CD4-positive, alpha-beta T cell treated with Interleukin-6 at 100 ng/mL for 8 hours (primary cell): ENCODE measurements around the gene TPD52L1.
"Not testable (repeated sequence)": the region's sequence is repeated elsewhere in the genome, so short reads cannot be mapped to it uniquely, and the experiment has no call there.

Experiments used
- DNase-seq: peaks from one replicate; pipeline ENCODE4 v3.0.0-alpha.2; 2020; ENCODE audit warnings: mixed read lengths, low spot score

The TPD52L1 gene

DNA sequence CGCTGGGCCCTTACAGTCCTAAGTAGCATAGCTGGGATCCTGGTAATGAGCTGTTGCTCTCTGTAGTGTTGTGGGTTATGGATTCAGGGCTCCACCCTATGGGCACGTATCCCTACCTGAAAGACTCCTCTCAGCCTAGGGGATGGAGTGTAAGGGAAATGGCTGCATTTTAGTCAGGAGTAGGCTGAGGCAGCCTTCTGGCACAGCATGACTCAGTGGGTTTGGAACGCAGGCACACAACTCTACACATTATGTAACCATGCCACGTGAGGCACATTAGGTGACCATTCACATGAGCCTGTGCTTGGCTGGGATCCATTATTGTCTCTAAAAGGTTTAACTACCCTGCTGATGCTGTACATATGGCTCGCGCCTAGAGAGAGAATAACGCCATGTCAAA, 120.4 kb downstream of the TPD52L1 start:
- no peak for DNase-seq

DNA sequence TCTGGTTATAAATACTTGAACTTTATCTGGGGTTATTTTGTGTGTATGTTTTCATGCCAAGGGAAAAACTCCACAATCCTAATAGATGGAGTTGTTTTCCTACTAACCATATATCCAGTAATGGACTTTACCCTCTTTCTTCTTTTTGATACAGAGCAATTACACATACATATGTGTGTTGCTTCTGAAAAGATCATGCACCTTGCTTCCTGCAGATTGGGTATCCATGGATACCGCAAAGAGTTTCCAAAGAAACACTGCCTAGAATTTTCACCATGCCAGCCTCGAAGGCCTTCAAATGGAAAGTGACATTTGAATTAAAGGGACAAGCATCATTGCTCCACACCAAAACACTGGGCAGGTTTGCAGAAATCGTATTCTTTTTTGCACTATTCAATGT, 121.4 kb downstream of the TPD52L1 start:
- DNase-seq: no peak

DNA sequence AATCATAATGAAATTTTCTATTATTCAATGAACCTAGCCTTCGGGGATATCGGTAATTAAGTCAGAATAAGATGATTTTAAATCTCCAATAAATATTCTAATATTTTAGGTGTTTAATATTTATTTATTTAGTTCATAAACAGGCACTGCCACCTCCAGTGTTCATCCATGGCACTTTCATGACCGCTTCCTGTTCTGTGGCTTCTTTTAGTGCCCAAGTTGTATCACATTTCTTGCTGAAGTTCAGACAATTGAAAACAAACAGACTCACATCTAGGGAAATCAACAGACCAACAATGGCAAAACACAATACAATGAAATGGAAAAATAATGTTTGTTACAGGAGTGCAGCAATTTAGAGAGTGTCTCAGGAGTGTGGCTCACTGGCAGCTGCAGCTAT, 122.2 kb downstream of the TPD52L1 start:
- no peak for DNase-seq

DNA sequence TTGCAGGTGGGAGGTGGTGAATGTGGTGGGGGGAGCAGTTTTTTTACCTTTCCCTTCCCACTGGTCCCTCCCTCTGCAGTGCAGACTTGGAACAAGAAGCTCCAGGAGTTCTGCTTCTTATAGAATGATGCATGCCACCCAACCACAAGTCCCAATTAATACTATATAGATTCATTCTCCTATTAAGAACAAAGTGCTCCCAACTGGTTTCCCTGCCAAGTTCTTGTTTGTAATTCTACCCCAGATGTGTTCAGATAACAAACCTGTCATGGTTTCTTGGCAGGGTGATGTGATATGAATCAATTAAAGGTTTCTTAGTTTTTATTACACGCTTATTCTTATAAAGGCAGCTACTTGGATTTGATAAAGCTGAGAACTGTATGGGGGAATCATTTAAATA, 124.3 kb downstream of the TPD52L1 start:
- DNase-seq: no peak

DNA sequence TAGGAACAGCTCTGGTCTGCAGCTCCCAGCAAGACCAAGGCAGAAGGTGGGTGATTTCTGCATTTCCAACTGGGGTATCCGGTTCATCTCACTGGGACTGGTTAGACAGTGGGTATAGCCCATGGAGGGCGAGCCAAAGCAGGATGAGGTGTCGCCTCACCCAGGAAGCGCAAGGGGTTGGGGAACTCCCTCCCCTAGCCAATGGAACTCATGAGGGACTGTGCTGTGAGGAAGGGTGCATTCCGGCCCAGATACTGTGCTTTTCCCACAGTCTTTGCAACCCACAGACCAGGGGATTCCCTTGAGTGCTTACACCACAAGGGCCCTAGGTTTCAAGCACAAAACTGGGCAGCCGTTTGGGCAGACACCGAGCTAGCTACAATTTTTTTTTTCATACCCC, 126.4 kb downstream of the TPD52L1 start:
- no peak for DNase-seq

DNA sequence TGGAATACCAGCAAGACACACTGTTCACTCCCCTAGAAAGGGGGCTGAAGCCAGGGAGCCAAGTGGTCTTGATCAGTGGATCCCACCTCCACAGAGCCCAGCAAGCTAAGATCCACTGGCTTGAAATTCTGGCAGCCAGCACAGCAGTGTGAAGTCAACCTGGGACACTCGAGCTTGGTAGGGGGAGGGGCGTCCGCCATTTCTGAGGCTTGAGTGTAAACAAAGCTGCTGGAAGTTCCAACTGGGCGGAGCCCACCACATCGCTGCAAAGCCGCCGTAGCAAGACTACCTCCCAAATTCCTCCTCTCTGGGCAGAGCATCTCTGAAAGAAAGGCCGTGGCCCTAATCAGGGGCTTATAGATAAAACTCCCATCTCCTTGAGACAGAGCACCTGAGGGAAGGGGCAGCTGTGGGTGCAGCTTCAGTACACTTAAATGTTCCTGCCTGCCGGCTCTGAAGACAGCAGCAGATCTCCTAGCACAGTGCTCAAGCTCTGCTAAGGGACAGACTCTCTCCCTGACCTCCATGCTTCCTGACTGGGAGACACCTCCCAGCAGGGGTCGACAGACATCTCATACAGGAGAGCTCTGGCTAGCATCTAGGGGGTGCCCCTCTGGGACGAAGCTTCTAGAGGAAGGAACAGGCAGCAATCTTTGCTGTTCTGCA, 126.9 kb downstream of the TPD52L1 start:
- not testable (repeated sequence) for DNase-seq

DNA sequence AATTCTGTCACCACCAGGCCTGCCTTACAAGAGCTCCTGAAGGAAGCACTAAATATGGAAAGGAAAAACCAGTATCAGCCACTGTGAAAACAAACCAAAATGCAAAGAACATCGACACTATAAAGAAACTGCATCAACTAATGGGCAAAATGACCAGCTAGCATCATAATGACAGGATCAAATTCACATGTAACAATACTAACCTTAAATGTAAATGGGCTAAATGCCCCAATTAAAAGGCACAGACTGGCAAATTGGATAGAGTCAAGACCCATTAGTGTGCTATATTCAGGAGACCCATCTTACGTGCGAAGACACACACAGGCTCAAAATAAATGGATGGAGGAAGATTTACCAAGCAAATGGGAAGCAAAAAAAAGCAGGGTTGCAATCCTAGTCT, 128.9 kb downstream of the TPD52L1 start:
- DNase-seq: not testable (repeated sequence)

DNA sequence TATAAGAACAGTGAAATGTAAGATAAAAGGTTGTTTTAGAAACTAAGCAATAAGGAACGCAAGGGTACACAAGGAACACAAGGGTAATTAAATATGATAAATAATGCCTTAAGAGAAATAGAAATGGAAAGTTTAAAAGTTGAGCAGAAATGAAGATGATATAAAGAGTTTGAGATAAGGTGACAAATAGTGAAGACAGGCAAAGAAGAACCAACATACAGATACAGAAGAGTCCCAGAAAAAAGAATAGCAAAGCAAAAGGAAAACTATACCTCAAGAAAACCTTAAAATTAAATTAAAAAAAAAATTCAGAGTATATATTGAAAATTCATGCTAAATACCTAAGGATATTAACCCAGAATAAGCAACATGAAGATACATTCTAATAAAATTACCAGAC, 131.8 kb downstream of the TPD52L1 start:
- no peak for DNase-seq

DNA sequence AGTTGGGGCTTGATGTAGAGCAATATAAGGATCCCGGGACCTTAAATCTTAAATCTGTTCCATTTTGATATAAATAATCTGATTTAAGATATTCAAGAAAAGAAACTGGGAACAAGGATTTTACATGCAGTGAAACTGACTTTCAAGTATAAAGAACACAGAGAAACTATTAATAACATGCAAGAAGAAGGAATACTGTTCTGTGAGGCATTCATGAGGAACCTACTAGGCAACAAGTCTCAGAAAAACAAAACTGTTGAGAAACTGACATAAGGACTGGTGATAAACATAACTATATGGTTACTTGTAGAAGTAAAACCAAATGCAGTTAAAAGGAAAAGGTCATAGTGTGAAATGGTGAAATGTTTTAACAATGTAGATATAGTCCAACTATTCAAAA, 132.4 kb downstream of the TPD52L1 start:
- no peak for DNase-seq

DNA sequence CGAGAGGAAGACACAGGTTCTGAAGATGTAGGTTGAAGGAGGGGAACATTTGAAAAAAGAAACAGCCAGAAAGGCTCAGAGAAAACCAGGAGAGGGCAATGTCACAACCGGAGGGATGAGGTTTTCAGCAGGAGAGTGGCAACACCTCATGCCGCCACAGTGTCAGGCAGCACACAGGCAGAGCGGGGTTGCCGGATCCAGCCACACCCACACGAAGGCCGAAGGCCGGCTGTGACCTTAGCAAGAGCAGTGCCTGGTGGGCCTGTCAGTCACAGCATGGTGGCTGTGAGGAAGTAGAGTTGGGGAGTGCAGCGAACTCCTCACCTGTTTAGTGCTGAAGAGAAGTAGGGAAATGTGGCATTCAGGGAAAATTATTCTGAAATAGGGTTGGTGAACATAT, 134.1 kb downstream of the TPD52L1 start:
- DNase-seq: no peak

DNA sequence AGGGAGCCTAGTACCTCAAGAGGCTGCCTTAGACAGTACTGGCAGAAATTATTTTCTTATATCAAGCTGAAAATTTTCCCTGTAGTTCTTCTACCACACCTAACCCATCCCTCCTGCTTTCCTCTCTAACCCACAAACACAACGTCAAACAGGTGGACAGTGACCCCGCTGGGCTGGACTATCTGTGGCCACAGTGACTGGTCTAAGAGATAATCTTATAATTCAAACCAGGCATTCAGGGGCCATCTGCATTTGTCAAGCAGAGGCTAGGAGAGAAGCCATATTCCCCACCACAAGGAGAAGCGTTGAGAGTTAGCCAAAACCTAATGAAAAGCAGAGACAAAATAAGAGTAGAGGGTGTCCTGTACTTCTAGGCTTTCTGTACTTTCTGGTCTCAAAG, 140.0 kb downstream of the TPD52L1 start:
- DNase-seq: no peak

DNA sequence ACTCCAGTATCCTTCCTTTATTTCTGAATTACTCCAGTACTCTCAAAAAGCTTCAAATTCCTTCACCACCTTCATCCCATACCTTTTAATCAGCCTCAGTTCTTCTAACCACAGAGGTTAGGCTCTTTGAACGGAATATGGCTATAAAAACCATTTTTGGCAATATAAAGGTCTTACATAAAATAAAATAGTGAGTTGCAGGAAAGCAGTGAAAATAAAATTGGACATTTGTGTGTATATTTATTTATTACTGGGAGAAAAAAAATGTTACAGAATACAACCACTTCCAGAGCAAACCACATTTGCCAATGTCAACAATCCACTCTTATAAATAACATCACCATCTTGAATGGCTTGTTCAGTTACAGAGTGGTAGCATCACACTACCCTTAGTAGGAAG, 140.5 kb downstream of the TPD52L1 start:
- DNase-seq: no peak

DNA sequence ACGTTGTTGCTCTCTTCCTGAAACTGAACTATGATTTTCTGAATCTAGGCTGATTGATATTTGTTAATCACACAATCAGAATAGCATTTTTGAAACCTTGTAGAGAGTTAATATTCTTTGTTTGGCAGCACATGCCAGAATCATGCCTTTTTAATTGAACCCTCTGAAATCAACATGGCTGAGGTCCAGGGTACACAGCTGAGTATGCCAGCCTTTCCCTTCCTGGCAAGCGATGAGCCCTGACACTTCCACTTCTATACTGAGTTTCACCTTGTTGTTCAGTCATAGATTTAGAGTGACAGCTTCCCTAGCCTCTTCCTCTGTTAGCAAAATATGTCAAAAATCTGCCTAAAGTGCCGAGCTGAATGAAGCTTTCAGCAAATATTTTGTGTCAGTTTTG, 141.4 kb downstream of the TPD52L1 start:
- no peak for DNase-seq

DNA sequence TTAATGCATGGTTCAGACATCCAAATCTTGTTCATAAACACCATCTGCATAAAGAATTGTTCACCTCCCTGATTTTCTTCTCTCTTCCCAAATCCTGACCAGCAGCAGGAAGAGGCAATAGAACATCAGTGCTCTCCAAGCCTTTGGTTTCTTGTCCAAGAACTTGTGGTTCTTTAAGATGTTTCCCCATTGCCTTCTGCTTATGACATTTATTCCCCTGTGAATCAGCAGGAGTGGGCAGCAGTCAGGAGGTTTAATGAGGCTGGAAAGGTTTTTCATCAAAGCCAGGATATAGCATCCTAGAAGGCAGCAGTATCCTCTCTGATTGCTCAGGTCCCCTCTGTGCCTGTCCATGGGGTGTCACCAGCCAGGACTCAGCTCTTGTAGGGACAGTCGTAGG, 142.9 kb downstream of the TPD52L1 start:
- no peak for DNase-seq

DNA sequence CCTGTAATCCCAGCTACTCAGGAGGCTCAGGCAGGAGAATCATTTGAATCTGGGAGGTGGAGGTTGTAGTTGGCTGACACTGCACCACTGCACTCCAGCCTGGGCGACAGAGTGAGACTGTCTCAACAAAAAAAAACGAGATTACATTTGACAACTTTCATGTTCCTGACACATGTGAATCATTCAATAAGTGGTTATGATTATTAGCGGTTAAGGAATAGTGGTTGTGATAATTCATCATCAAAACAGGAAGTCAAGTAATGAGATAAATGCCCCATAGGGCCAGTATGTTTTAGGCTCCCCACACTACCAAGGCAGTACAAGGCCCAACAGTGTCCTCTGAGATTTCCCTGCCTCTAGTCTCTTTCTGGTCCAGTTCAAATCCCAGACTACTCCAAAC, 145.7 kb downstream of the TPD52L1 start:
- peak; percentile 20 for DNase-seq

DNA sequence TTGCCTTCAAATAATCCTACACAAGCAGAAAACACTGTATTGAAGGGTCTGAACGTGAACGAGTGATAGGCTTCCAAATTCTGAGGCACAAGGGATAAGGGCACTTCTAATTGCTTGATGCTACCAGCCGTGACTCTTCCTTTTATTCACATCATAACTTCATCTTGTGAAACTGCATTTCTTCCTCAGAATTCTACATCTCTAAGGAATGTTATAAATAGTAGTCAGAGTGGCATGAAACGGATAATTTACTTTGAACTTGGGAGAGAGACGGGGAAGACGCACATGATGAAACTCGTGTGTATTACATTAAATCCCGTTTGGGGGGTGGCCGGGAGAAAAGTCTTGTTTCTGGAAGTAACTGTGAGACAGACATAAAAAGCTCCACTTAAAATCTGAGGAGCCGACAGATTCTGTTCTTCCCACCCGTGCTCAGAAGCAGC, 147.4 kb downstream of the TPD52L1 start:
- DNase-seq: no peak

DNA sequence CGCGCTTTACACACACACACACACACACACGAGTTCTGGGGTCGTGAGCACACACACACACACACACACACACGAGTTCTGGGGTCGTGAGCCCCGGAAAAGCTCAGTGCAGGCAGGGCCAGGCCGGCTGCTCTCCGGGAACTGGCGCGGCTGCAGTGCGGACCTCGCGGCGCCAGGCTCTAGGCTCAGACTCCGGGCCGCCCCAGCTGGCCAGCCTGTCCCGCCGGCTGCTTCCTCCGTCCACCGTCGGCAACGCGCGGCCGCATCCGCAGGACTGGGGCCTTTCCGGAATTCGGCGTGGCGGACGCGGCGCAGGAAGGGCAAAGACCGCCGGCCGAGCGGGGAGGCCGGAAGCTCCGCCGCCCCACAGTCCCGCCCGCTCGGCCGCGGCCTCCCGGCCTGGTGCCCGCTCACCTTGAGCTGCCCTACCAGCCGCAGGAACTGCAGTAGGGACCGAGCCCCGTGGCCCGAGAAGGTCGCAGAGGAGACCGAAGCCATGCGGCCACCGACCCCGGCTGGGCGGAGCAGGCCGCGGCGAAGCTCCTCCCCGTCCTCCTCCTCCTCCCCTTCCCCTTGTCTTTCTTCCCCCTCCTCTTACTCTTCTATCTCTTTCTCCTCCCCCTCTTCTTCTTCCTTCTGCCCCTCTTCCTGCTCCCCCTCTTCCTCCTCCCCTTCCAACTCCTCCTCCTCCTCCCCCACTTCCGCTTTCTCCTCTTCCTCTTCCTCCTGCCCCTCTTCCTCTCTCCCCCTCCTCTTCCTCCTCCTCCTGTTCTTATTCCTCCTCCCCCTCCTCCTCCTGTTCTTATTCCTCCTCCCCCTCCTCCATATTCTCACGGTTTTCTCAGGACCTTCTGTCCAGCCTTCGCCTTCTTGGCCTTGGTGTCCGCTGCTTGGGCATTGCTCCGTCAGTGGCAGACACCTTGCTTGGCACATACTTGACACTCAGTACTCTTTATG, 148.1 kb downstream of the TPD52L1 start, which contains the start of gene HDDC2:
HDDC2 (minus strand) TSS at position 533 of the 957 bp plus-strand sequence; CDS start at position 498, 35 bp downstream.
- DNase-seq: peak; percentile 31

DNA sequence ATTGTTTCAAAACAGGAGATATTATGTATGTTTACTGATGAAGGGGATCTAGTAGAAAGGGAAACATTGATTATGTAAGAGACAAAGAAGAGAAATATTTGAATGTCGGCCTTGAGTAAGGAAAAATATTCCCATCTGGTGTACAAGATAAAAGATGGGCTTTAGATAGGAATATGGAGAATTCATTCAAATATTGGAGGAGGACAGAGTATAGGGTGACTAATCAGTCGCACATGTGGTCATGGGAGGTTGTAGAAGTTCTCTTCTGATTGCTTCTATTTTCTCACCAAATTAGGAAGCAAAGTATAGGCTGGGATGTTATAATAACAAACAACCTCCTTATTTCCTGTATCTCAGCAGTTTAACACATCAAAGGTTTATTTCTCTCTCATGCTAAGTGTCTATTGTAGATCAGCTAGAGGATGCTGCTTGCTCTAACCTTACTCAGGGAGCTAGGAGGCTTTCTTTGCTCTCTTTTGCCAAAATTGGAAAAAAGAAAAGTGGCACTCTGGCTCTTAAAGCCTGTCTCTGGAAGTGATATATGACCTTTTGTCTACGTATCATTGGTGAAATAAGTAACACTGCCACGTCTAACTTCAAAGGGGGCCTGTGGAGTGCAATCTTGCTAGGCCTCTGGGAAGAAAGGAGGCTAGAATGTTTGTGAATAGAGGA, 149.4 kb downstream of the TPD52L1 start:
- peak; percentile 34 for DNase-seq

DNA sequence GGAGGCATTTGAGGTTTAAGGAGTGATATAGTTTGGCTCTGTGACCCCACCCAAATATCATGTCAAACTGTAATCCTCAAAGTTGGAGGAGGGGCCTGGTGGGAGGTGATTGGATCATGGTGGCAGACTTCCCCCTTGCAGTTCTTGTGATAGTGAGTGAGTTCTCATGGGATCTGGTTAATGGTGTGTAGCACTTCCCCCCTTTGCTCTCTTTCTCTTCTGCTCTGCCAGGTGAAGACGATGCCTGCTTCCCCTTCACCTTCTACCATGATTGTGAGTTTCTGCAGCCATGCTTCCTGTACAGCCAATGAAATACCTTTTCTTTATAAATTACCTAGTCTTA, 149.9 kb downstream of the TPD52L1 start:
- no peak for DNase-seq

DNA sequence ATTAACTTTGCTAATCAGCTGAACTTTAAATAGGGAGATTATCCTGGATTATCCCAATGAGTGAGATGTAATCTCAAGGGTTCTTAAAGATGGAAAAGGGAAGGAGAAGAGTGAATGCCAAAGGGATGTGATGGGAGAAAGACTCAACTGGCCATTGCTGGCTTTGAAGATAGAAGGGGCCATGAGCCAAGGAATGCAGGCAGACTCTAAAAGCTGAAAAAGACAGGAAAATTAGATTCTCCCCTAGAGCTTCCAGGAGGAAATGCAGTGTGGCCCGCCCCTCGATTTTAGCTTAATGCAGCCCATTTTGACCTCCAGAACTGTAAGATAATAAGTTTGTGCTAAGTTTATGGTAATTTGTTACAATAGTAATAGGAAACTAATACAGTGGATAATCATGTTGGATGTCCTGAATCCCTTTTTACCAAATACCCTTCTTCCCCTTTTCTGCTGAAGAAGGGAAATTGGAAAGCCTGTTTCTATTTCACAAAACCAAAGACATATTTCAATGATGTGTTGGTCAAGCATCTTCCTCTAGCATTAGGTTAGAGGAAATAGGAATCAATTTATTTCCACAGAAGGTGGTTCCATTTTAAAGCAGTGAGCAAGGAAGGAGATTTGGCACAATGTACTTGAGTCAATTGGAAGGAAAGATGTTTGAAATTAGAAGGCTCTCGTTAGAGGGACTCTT, 151.5 kb downstream of the TPD52L1 start:
- no peak for DNase-seq

DNA sequence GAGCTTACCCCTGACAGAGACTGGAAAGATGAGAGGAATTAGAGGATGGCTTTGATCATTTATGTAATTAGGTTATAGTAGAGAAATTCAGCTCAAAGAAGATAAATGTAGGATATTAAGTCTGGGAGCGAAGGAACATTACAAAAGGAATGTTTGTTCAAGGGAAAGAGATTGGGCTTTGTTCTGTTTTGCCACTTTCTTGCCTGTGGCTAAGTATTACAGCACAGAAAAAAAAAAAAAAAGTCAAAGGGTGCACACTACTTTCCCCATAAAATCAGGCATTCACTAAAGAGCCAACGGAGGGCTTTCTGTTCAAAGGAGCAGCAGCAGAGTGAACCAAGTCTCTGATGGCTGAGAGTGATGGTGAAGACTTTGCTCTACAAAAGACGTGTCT, 153.2 kb downstream of the TPD52L1 start:
- DNase-seq: no peak

DNA sequence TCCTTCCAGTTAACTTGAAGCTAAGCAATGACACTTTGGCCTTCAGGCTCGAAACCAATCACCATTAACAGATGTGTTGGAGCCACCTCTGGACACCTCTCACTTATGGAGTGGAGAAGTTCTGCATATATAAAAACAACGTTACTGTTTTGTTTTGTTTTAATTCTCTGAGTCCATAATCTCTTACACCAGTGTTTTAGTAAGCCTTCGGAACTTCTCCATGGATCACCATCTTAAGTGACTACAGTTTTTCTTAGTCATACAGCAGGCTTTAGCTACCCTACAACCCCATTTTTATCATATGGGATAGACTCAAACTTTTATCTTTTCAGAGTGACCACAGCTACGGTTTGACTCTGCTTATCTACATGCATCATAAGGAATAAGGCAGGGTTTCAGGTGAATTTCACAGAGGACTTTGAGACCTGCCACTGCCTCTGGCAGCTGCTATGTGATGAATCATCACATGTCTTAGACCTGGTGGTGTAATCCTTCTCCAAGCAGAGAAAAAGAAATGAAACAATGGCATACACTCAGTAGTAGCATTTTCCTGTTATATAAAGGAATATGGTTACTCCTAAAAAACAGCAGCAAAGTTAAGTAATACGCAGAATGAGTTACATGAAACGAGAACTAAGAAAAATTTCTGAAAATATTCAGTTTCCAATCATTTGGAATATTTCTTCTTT, 153.7 kb downstream of the TPD52L1 start:
- DNase-seq: no peak
